H9 (cell line): Measurements from ENCODE around the gene HRH1. TPM values are rescaled to one million over a fixed set of nuclear protein-coding genes. Genes with fewer than 3 reads are reported as not detected.

Source experiments
- DNase-seq: peaks from one replicate; pipeline ENCODE4 v3.0.0-alpha.2; 2017
- H2AFZ ChIP-seq: one replicate; pipeline ENCODE4 v1.6.1; 2013; ENCODE audit warnings: mild to moderate bottlenecking, low read length, control low read depth, moderate library complexity
- H2AK5ac ChIP-seq: 2 replicates; pipeline ENCODE4 v1.6.1; 2013; ENCODE audit warnings: low read length, control low read depth, mixed read lengths; ENCODE audit not compliant: insufficient read length
- H2BK120ac ChIP-seq: one replicate; pipeline ENCODE4 v1.6.1; 2013; ENCODE audit warnings: low read depth, mild to moderate bottlenecking, low read length, control low read depth, inconsistent platforms; ENCODE audit not compliant: poor library complexity, severe bottlenecking
- H2BK12ac ChIP-seq: 2 replicates; pipeline ENCODE4 v1.6.1; 2013; ENCODE audit warnings: low read length, control low read depth, mixed read lengths, low read depth; ENCODE audit not compliant: insufficient read length
- H2BK15ac ChIP-seq: 2 replicates; pipeline ENCODE4 v1.6.1; 2013; ENCODE audit warnings: low read depth, low read length, control low read depth
- H2BK20ac ChIP-seq: one replicate; pipeline ENCODE4 v1.6.1; 2013; ENCODE audit warnings: low read depth, mild to moderate bottlenecking, low read length, control low read depth, inconsistent platforms; ENCODE audit not compliant: poor library complexity, severe bottlenecking
- H2BK5ac ChIP-seq: 2 replicates; pipeline ENCODE4 v1.6.1; 2013; ENCODE audit warnings: low read length, control low read depth, mixed read lengths; ENCODE audit not compliant: insufficient read length
- H3K14ac ChIP-seq: 2 replicates; pipeline ENCODE4 v1.6.1; 2013; ENCODE audit warnings: low read length, control low read depth; ENCODE audit not compliant: insufficient read depth
- H3K18ac ChIP-seq: 2 replicates; pipeline ENCODE4 v1.6.1; 2013; ENCODE audit warnings: low read depth, mild to moderate bottlenecking, mixed read lengths, low read length, control low read depth; ENCODE audit not compliant: insufficient read length
- H3K23ac ChIP-seq: 2 replicates; pipeline ENCODE4 v1.6.1; 2013; ENCODE audit warnings: low read length, control low read depth, mixed read lengths, low read depth; ENCODE audit not compliant: insufficient read length
- H3K23me2 ChIP-seq: 2 replicates; pipeline ENCODE4 v1.6.1; 2013; ENCODE audit warnings: low read depth, mild to moderate bottlenecking, mixed read lengths, low read length, control low read depth; ENCODE audit not compliant: insufficient read length, poor library complexity, severe bottlenecking
- H3K27ac ChIP-seq: 2 replicates; pipeline ENCODE4 v1.5.1; 2013; ENCODE audit warnings: low read length, control low read depth, mixed read lengths, low read depth; ENCODE audit not compliant: insufficient read length
- H3K27me3 ChIP-seq: 2 replicates; pipeline ENCODE4 v1.6.1; 2013; ENCODE audit warnings: low read length, control low read depth, inconsistent platforms; ENCODE audit not compliant: insufficient read depth
- H3K4ac ChIP-seq: 2 replicates; pipeline ENCODE4 v1.6.1; 2013; ENCODE audit warnings: low read depth, mild to moderate bottlenecking, control low read depth, inconsistent platforms, low read length, moderate library complexity
- H3K4me1 ChIP-seq: 2 replicates; pipeline ENCODE4 v1.6.1; 2013; ENCODE audit warnings: low read length, control low read depth, inconsistent platforms; ENCODE audit not compliant: insufficient read depth
- H3K4me2 ChIP-seq: 2 replicates; pipeline ENCODE4 v1.6.1; 2013; ENCODE audit warnings: low read length, control low read depth, mixed read lengths; ENCODE audit not compliant: insufficient read length, insufficient read depth
- H3K56ac ChIP-seq: 2 replicates; pipeline ENCODE4 v1.6.1; 2013; ENCODE audit warnings: low read depth, mild to moderate bottlenecking, mixed read lengths, low read length, control low read depth; ENCODE audit not compliant: insufficient read length
- H3K79me1 ChIP-seq: 2 replicates; pipeline ENCODE4 v1.6.1; 2013; ENCODE audit warnings: low read depth, mild to moderate bottlenecking, moderate library complexity, low read length, control low read depth, inconsistent platforms; ENCODE audit not compliant: insufficient read depth, poor library complexity, severe bottlenecking
- H3K79me2 ChIP-seq: 2 replicates; pipeline ENCODE4 v1.6.1; 2013; ENCODE audit warnings: low read length, control low read depth, inconsistent platforms; ENCODE audit not compliant: insufficient read depth
- H3K9ac ChIP-seq: 2 replicates; pipeline ENCODE4 v1.6.1; 2013; ENCODE audit warnings: low read length, control low read depth, mixed read lengths; ENCODE audit not compliant: insufficient read length; ENCODE audit errors: extremely low read depth
- H3K9me3 ChIP-seq: one replicate; pipeline ENCODE4 v1.6.1; 2013; ENCODE audit warnings: low read depth, low read length, inconsistent platforms; ENCODE audit not compliant: control insufficient read depth
- H3T11ph ChIP-seq: one replicate; pipeline ENCODE4 v1.6.1; 2013; ENCODE audit warnings: mild to moderate bottlenecking, low read length, control low read depth, inconsistent platforms
- H4K20me1 ChIP-seq: one replicate; pipeline ENCODE4 v1.6.1; 2013; ENCODE audit not compliant: control insufficient read depth, insufficient read length, insufficient read depth
- H4K5ac ChIP-seq: 2 replicates; pipeline ENCODE4 v1.6.1; 2013; ENCODE audit warnings: low read depth, mild to moderate bottlenecking, mixed read lengths, low read length, control low read depth; ENCODE audit not compliant: insufficient read length
- H4K8ac ChIP-seq: replicated peaks from 2 replicates; pipeline ENCODE4 v1.6.1; 2013; ENCODE audit warnings: low read length, control low read depth, mixed read lengths, low read depth; ENCODE audit not compliant: insufficient read length
- H4K91ac ChIP-seq: 2 replicates; pipeline ENCODE4 v1.6.1; 2013; ENCODE audit warnings: low read depth, mild to moderate bottlenecking, moderate library complexity, mixed read lengths, low read length, control low read depth; ENCODE audit not compliant: insufficient read length
- H3K27ac Mint-ChIP-seq, 3 experiments: 2 replicates in 2 of 3; 3 replicates in 1 of 3; pipeline ENCODE4 v1.8.0; 2020 to 2021; ENCODE audit warnings: mixed read lengths in 3 of 3, mild to moderate bottlenecking in 1 of 3, moderate library complexity in 1 of 3
- H3K27me3 Mint-ChIP-seq: 2 replicates; pipeline ENCODE4 v1.8.0; 2021; ENCODE audit warnings: low read depth, mild to moderate bottlenecking, moderate library complexity, mixed read lengths
- H3K36me3 Mint-ChIP-seq, 3 experiments: 2 replicates in 2 of 3; 3 replicates in 1 of 3; pipeline ENCODE4 v1.8.0; 2020 to 2021; ENCODE audit warnings: low read depth in 3 of 3, mixed read lengths in 3 of 3; ENCODE audit not compliant: insufficient read depth in 1 of 3
- H3K4me1 Mint-ChIP-seq, 2 experiments: 2 replicates each; pipeline ENCODE4 v1.8.0; 2020; ENCODE audit warnings: mixed read lengths in 2 of 2
- H3K4me3 Mint-ChIP-seq, 2 experiments: 2 replicates in 1 of 2; 3 replicates in 1 of 2; pipeline ENCODE4 v1.8.0; 2020 to 2021; ENCODE audit warnings: mild to moderate bottlenecking in 2 of 2, mixed read lengths in 2 of 2, moderate library complexity in 1 of 2
- H3K9me3 Mint-ChIP-seq, 2 experiments: 2 replicates in 1 of 2; 3 replicates in 1 of 2; pipeline ENCODE4 v1.8.0; 2020; ENCODE audit warnings: mild to moderate bottlenecking in 2 of 2, mixed read lengths in 2 of 2, moderate library complexity in 1 of 2
- WGBS: extraction: QIAGEN DNeasy Blood & Tissue Kit; methylation state at CpG from one replicate; pipeline ENCODE4 v1.1.7; 2013; ENCODE audit warnings: missing lambda C conversion rate, low lambda C conversion rate, mixed read lengths; ENCODE audit not compliant: insufficient read length; ENCODE audit errors: extremely low coverage; 5-methylcytosine and 5-hydroxymethylcytosine counted together
- total RNA-seq: library from RNA; stranded (reverse); gene quantifications from 2 replicates; pipeline ENCODE4 v1.2.1, GENCODE V29; 2021
- TF ChIP-seq, protein P1 (sequence below): fragments of 200-600 bp; sonication (generic); conservative IDR thresholded peaks from 3 replicates; pipeline ENCODE4 v1.8.0; 2021; ENCODE audit warnings: antibody characterized with exemption, mild to moderate bottlenecking

HRH1 gene
- total RNA-seq, 1 experiment from 2014 or later: 0.74 TPM

DNA sequence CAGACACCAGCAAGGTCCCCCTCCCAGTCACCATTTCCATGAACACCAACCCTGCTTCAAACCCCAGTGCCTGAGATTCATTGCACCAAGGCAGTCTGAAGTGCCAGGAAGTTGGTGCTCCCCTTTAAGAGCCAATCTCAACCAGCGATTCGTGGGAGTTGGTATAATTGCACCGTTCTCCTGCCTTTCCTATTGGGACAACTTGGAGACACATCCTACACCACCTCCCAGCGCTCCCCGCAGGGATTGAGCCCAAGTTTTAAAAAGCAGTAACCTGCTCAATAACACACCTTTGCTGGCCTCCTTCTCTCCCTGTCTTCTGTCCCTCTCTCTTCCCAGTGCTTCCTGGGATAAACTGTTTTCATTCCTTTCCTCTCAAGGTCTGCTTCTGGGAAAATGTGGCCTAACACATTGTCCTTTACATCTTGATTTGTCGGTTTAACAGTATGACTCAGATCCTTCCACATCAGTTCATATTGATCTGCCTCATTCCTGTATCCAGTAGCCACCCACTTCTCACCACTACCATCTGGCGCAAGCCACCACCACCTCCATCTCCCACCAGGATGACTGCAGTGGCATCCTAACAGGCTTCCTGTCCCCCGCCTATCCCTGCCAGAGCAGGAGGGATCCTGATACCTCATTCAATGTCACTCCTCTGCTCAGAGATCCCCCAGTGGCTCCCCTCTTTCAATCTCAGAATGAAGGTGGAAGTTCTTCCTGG is 37.8 kb upstream of the HRH1 start:
- Mint-ChIP-seq H3K9me3 (no peaks in the 10 kb centered on the region; a peak in 1 of 5 replicates), H3K4me3 (no peak overlapping the region)
- H3K4me1 ChIP-seq: no peaks in the 10 kb centered on the region

More for the DNA sequence above, 37.8 kb upstream of the HRH1 start:
- Histone ChIP-seq H3K27me3 (no peaks in the 10 kb centered on the region), H2BK15ac (no peak overlapping the region), H3K18ac (no peak overlapping the region), H3K9ac (no peak overlapping the region), H2AK5ac (no peak overlapping the region), H3K79me1 (no peaks in the 10 kb centered on the region), H3T11ph (no peak overlapping the region), H4K8ac (no peak overlapping the region), H3K4ac (no peak overlapping the region), H3K27ac (no peak overlapping the region), H3K56ac (no peak overlapping the region), H4K91ac (no peak overlapping the region), H2BK120ac (no peak overlapping the region), H3K14ac (no peak overlapping the region), H2BK5ac (no peak overlapping the region), H4K20me1 (no peaks in the 10 kb centered on the region), H4K5ac (no peak overlapping the region), H3K23me2 (no peaks in the 10 kb centered on the region), H2BK20ac (no peak overlapping the region), H3K23ac (no peak overlapping the region), H3K4me2 (no peak overlapping the region), H2BK12ac (no peak overlapping the region), H2AFZ (no peak overlapping the region), H3K9me3 (no peaks in the 10 kb centered on the region), H3K79me2 (no peaks in the 10 kb centered on the region)
- no CpG with 5 or more reads among the region's 8 CpGs for WGBS
- peaks cover 9% of the 10 kb centered on the region for H3K27me3 Mint-ChIP-seq
- H3K4me1 Mint-ChIP-seq: peaks cover 10 to 11% of the 10 kb centered on the region in 2 experiments
- DNase-seq: no peak
- TF ChIP-seq, protein P1, sequence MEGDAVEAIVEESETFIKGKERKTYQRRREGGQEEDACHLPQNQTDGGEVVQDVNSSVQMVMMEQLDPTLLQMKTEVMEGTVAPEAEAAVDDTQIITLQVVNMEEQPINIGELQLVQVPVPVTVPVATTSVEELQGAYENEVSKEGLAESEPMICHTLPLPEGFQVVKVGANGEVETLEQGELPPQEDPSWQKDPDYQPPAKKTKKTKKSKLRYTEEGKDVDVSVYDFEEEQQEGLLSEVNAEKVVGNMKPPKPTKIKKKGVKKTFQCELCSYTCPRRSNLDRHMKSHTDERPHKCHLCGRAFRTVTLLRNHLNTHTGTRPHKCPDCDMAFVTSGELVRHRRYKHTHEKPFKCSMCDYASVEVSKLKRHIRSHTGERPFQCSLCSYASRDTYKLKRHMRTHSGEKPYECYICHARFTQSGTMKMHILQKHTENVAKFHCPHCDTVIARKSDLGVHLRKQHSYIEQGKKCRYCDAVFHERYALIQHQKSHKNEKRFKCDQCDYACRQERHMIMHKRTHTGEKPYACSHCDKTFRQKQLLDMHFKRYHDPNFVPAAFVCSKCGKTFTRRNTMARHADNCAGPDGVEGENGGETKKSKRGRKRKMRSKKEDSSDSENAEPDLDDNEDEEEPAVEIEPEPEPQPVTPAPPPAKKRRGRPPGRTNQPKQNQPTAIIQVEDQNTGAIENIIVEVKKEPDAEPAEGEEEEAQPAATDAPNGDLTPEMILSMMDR: no peak
- no peak overlapping the region for H3K27ac Mint-ChIP-seq
- H3K36me3 Mint-ChIP-seq: no peaks in the 10 kb centered on the region
